ENCODE measurements around the gene WDR37. TPM values are rescaled to one million over a fixed set of nuclear protein-coding genes. Genes with fewer than 3 reads are reported as not detected.

WDR37 gene
- total RNA-seq, 1 experiment from 2014 or later, result 4.5 TPM

DNA sequence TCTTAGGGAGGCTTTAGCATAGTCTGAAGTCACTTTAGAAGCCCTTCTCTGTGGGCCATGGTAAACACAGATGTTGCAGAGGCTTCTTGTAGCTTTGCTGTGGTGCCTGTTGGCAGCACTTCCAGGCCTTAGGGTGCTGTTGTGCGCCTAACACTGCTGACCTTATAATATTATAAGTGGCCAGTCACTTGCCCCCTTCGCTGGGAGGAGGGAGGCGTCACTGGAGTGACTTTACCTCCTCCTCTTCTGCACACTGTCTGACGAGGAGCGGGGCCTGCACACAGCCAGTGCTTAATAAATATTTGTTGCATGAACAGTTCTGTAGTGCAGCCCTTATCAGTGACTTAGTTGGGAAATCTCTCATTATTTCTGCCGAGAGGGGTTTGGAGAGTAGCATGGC lies 63.3 kb downstream of the WDR37 start:
- ATAC-seq (no peak), DNase-seq (no peak)
- BruUV-seq (replicated peaks), result no TSS peak
- no peak overlapping the region for H3K9ac ChIP-seq (ENCODE audit: low read length)
- no peaks in the 10 kb centered on the region for H3K27me3 ChIP-seq (ENCODE audit: low read length)
- ChIA-PET CTCF (interaction anchor here (0.6 kb wide), 1 partner anchor 1972 kb away, joined by 3 read pairs; no protein-coding TSS in a partner anchor), POLR2A (ENCODE audit: unreplicated experiment) (no interaction called here)
- H3K27ac ChIP-seq (ENCODE audit: low read length), result no peak overlapping the region
- no peaks in the 10 kb centered on the region for H4K20me1 ChIP-seq (ENCODE audit: low read length)
- TF ChIP-seq EZH2 (IDR thresholded peaks at IDR 0.05; ENCODE audit: low read length, unreplicated experiment) (no peak), EZH2phosphoT487 (IDR thresholded peaks at IDR 0.05; ENCODE audit: borderline replicate concordance, low read length) (no peak)
- TF ChIP-seq, protein P1, sequence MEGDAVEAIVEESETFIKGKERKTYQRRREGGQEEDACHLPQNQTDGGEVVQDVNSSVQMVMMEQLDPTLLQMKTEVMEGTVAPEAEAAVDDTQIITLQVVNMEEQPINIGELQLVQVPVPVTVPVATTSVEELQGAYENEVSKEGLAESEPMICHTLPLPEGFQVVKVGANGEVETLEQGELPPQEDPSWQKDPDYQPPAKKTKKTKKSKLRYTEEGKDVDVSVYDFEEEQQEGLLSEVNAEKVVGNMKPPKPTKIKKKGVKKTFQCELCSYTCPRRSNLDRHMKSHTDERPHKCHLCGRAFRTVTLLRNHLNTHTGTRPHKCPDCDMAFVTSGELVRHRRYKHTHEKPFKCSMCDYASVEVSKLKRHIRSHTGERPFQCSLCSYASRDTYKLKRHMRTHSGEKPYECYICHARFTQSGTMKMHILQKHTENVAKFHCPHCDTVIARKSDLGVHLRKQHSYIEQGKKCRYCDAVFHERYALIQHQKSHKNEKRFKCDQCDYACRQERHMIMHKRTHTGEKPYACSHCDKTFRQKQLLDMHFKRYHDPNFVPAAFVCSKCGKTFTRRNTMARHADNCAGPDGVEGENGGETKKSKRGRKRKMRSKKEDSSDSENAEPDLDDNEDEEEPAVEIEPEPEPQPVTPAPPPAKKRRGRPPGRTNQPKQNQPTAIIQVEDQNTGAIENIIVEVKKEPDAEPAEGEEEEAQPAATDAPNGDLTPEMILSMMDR (conservative IDR thresholded peaks at IDR 0.05; ENCODE audit: low read depth, low read length), result no peak
- H3K9me3 ChIP-seq (ENCODE audit: low read length), result no peaks in the 10 kb centered on the region
- no peak overlapping the region for H3K4me2 ChIP-seq (ENCODE audit: low read length)
- H3K4me3 ChIP-seq (ENCODE audit: low read length), result no peak overlapping the region
- no peaks in the 10 kb centered on the region for H3K79me2 ChIP-seq (ENCODE audit: low read length)
- H3K4me1 ChIP-seq (ENCODE audit: insufficient read depth, low read length), result no peaks in the 10 kb centered on the region
- H2AFZ ChIP-seq (ENCODE audit: low read length), result no peak overlapping the region
- no peaks in the 10 kb centered on the region for H3K9me2 ChIP-seq (replicated peaks; ENCODE audit: low read length)
- no peaks in the 10 kb centered on the region for H3F3A ChIP-seq (ENCODE audit: low read length, unreplicated experiment)
- intact Hi-C loops (cut with micrococcal nuclease), result no loop called here
- no peaks in the 10 kb centered on the region for H3K36me3 ChIP-seq (ENCODE audit: low read depth, low read length)

DNA sequence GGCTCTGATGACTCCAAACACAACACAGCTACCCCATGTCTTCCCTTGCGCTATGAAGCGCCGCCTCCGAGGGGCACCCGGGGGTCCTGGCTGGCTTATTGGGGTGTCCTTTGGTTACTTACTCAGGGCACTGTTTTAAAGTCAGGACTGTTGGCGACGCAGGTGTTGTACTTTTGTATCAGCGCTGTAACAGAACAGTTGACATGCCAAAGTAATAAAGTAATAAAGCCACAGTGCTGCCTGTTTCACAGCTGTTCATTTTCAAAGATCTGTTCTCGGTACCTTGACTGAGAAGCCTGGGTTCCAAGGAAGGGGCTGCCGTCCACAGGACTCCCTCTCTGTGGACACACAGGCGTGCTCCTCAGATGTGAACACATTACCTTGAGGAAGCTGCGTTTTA lies 64.1 kb downstream of the WDR37 start:
- TF ChIP-seq EZH2 (IDR thresholded peaks at IDR 0.05; ENCODE audit: low read length, unreplicated experiment) (no peak), EZH2phosphoT487 (IDR thresholded peaks at IDR 0.05; ENCODE audit: borderline replicate concordance, low read length) (no peak)
- TF ChIP-seq, protein P1 (conservative IDR thresholded peaks at IDR 0.05; ENCODE audit: low read depth, low read length), result no peak
- Histone ChIP-seq H3K9me2 (replicated peaks; ENCODE audit: low read length) (no peaks in the 10 kb centered on the region), H3K36me3 (ENCODE audit: low read depth, low read length) (no peaks in the 10 kb centered on the region), H3F3A (ENCODE audit: low read length, unreplicated experiment) (no peaks in the 10 kb centered on the region), H3K4me3 (ENCODE audit: low read length) (no peak overlapping the region), H3K9me3 (ENCODE audit: low read length) (no peaks in the 10 kb centered on the region), H3K4me2 (ENCODE audit: low read length) (no peak overlapping the region), H4K20me1 (ENCODE audit: low read length) (no peaks in the 10 kb centered on the region), H3K4me1 (ENCODE audit: insufficient read depth, low read length) (no peaks in the 10 kb centered on the region), H3K27ac (ENCODE audit: low read length) (no peak overlapping the region), H3K9ac (ENCODE audit: low read length) (no peak overlapping the region), H2AFZ (ENCODE audit: low read length) (no peak overlapping the region), H3K79me2 (ENCODE audit: low read length) (no peaks in the 10 kb centered on the region), H3K27me3 (ENCODE audit: low read length) (no peaks in the 10 kb centered on the region)
- POLR2A ChIA-PET (ENCODE audit: unreplicated experiment), result no interaction called here
- ATAC-seq (no peak), DNase-seq (no peak)
- no TSS peak for BruUV-seq (replicated peaks)
- intact Hi-C loops (cut with micrococcal nuclease), result no loop called here
- CTCF ChIA-PET, result no interaction called here

DNA sequence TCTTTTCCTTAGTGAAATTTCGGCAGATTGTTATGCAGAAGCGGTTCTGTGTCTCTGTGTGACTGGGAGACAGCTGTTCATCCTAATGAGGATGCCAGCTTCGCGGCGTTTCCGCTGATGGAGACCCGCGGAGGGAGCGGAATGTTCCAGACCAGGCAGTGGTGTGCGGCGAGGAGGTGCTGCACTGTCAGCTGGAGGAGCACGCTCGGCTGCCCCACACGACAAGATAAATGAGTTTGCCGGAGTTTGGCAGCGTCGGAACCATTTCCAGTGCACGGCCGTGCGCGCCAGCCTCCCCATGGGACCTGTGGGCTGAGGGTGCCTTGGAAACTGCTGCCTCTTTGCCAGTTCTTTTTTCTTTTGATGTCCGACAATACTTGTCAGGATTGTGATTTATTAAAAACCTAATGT lies 64.6 kb downstream of the WDR37 start:
- no peak overlapping the region for H3K27ac ChIP-seq (ENCODE audit: low read length)
- ATAC-seq, result no peak
- H2AFZ ChIP-seq (ENCODE audit: low read length), result no peak overlapping the region
- H3K27me3 ChIP-seq (ENCODE audit: low read length), result no peaks in the 10 kb centered on the region
- DNase-seq, result no peak
- H3K4me1 ChIP-seq (ENCODE audit: insufficient read depth, low read length), result no peaks in the 10 kb centered on the region
- no peaks in the 10 kb centered on the region for H3K36me3 ChIP-seq (ENCODE audit: low read depth, low read length)
- no peaks in the 10 kb centered on the region for H3K9me2 ChIP-seq (replicated peaks; ENCODE audit: low read length)
- no TSS peak for BruUV-seq (replicated peaks)
- no peak overlapping the region for H3K9ac ChIP-seq (ENCODE audit: low read length)
- H3F3A ChIP-seq (ENCODE audit: low read length, unreplicated experiment), result no peaks in the 10 kb centered on the region
- no peaks in the 10 kb centered on the region for H4K20me1 ChIP-seq (ENCODE audit: low read length)
- intact Hi-C loops (cut with micrococcal nuclease), result no loop called here
- H3K79me2 ChIP-seq (ENCODE audit: low read length), result no peaks in the 10 kb centered on the region
- H3K9me3 ChIP-seq (ENCODE audit: low read length), result no peaks in the 10 kb centered on the region
- no peak overlapping the region for H3K4me3 ChIP-seq (ENCODE audit: low read length)
- TF ChIP-seq EZH2 (IDR thresholded peaks at IDR 0.05; ENCODE audit: low read length, unreplicated experiment) (no peak), EZH2phosphoT487 (IDR thresholded peaks at IDR 0.05; ENCODE audit: borderline replicate concordance, low read length) (no peak)
- TF ChIP-seq, protein P1 (conservative IDR thresholded peaks at IDR 0.05; ENCODE audit: low read depth, low read length), result no peak
- POLR2A ChIA-PET (ENCODE audit: unreplicated experiment), result no interaction called here
- CTCF ChIA-PET, result no interaction called here
- H3K4me2 ChIP-seq (ENCODE audit: low read length), result no peak overlapping the region
